HG03095 (cell line): Measurements from ENCODE around the gene CSRP3.
"Not testable (repeated sequence)": the region's sequence is repeated elsewhere in the genome, so short reads cannot be mapped to it uniquely, and the experiment has no call there.

Experiments
- ATAC-seq: cut with Tn5 transposase; IDR thresholded peaks from one replicate; pipeline ENCODE4 v1.9.1; 2021; ENCODE audit warnings: moderate library complexity; ENCODE audit not compliant: unreplicated experiment

Gene CSRP3

GRCh38 chr11:19191530-19192169 lies 10.1 kb downstream of the CSRP3 start:
- no peak for ATAC-seq

GRCh38 chr11:19187833-19188258 lies 13.9 kb downstream of the CSRP3 start:
- ATAC-seq, result no peak

- no peak for ATAC-seq
Measured at GRCh38 chr11:19187114-19187832, 14.5 kb downstream of the CSRP3 start.

DNA sequence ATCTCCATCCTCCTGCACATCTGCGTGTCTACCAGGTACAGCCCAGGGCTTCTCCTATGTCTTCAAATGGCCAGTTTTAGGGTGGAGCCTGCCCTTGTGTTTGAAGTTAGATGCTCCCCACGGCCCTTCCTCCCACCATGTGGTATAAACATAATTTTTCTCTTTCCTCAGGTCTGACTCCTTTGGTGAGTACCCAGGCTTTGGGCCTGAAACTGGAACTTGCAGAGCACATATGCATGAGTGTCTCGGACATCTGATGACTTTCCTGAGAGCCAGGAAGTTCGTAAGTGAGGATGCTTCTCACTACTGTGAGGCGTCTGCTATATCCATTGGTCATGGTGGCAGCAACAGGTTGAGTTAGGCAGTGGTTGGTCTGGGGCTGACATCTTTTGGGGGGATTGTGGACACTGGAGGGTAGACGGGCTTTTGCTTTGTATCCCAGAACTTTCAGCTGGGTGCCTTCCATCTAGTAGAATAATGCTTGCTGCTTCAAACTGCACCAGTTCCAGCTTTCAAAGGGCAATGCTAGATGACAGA lies 16.2 kb downstream of the CSRP3 start:
- ATAC-seq, result no peak

DNA sequence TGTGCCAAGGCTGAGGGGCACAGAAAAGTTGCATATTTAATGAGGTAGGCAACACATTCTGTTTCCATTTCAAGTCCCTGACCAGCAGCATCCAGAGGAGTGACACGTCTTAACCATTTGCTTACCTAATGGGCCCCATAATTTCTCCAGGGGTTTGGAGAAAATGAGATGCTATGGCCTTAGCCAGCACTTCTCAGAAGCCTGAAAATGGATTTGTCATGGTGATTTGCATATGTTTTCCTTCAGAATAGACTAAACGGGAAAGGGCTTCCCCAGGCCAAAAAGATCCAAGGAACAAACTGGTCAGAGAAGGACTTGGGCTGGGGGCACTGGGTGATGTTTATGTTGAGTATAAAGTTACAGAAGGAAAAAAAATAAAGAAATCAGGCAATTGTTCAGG lies 16.7 kb downstream of the CSRP3 start:
- no peak for ATAC-seq

- no peak for ATAC-seq
Measured at GRCh38 chr11:19183646-19184045, 18.1 kb downstream of the CSRP3 start.

DNA sequence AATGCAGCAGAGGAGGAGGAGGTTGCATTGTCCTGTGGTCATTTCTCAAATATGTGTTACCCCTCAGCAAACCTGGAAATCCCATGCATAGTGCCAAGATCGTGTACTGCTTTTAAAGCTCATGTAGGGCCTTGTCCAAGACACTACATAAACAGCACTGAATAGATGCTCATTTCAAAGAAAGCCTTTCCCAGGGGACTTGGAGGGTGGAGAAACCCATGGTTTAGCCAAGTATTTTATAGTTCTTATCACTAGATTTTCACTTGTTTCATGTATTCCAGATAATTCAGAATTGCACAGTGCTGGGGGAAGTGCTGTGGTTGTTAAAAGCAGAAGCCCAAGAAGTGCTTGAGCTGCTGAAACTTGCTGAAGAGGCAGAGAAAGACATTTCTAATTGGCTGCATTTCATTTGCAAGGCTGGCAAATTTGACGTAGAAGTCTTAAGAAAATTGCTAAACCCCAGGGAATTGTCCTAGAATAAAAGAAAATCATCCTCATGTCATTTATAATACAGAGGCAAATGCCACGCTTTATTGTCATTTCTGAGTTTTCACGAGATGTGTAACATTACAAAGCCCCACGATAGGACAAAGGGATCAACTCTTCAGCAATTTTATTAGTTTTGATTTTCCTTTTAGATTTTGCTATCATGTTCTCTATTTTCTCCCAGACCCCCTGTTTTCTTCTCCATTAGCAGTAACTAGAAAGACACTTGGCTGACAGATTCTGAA lies 20.1 kb downstream of the CSRP3 start:
- no peak for ATAC-seq

DNA sequence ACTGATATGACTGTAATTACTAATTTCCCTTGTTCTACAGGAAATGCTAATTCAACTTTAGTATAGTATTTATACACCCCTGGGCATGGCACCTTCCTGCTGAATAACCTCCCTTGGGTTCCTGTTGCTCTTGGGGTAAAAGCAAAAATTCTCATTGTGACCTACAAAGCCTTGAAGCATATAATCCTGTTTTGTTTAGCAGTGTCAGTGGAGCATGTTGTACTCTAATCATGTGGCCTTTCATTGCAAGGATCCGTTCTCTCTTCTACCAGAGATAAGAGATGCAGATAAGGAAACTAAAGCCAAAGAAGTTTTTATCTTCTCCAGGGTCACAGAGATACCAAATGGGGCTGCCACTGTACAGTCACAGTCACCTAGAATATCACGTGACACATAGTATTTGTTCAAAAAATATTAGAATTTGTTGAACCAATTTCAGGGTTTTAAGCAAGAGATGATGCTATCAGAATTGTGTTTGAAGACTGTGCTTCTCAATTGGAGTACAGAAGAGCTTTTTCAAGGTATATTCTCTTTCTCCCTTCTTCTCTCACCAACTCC lies 25.1 kb downstream of the CSRP3 start:
- ATAC-seq, result no peak

DNA sequence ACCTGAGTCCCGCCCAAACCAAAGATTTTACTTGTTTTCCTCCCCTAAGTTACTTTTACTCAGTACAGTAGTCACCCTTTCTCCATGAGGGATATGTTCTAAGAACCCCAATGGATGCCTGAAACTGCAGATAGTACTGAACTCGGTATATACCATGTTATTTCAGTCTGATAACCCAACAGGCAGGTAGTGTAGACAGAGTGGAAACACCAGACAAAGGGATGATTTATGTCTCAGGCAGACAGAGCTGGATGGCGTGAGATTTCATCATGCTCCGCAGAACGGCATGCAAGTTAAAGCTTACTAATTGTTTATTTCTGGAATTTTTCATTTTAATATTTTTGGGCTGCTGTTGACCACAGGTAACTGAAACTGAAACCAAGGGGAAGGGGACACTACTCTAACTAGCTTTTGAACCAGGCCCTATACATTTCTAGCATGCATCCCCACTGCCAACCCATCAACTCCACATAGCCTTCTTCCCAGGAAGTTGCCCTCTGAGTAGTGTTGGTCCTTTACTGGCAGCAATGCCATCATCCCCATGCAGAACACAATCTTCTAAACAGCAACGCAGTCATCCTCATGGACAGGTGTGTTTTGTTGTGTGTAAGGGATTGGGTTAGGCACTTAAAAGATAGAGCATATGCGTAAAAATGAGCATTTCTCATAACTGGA lies 27.7 kb downstream of the CSRP3 start:
- ATAC-seq, result no peak

GRCh38 chr11:19173004-19173689 lies 28.6 kb downstream of the CSRP3 start:
- ATAC-seq, result no peak

GRCh38 chr11:19168090-19168489 lies 33.7 kb downstream of the CSRP3 start:
- no peak for ATAC-seq

DNA sequence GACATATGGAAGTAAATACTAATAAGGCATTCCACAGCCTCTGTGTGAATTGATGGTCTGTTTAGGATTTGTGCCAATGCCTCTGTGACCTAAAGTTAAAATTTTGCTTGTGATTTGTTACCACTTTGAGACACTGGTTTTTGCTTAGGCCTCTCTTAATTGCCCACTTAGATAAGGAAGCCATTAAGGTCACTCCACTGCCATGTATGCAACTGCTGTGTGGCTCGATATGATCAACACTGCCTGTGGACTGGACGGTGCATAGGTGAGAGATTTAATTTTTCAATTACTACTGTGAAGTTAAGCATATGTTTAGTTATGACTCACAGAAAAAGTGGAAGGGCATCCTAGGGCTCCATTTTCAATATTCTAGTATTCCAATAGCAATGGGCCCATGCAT lies 36.9 kb downstream of the CSRP3 start:
- no peak for ATAC-seq

GRCh38 chr11:19164230-19164855 lies 37.4 kb downstream of the CSRP3 start:
- ATAC-seq, result no peak

- ATAC-seq, result no peak
Measured at GRCh38 chr11:19163617-19164016, 38.2 kb downstream of the CSRP3 start.

- ATAC-seq, result no peak
Measured at GRCh38 chr11:19162951-19163505, 38.8 kb downstream of the CSRP3 start.

DNA sequence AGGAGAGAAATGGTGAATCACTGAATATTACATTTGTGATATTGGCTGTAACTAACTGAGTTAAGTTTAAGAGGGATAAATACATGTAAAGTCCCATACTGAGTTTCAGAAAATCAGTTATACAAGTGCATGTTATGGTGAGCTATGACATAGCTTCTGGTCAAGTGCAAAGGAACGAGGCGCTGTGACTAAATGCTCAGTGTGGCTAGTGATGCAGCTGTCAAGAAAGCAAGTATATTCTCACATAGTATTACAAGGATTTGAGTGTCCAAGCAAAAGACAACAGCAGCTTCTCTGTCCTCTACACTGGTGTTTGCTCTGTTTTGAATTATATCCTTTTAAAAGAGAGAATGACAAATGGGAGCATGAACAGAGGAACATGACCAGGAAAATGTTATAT lies 40.1 kb downstream of the CSRP3 start:
- ATAC-seq, result no peak

- no peak for ATAC-seq
Measured at GRCh38 chr11:19160847-19161246, 40.9 kb downstream of the CSRP3 start.

- ATAC-seq, result no peak
Measured at GRCh38 chr11:19156892-19157291, 44.9 kb downstream of the CSRP3 start.

- no peak for ATAC-seq
Measured at GRCh38 chr11:19145319-19145718, 56.5 kb downstream of the CSRP3 start.

DNA sequence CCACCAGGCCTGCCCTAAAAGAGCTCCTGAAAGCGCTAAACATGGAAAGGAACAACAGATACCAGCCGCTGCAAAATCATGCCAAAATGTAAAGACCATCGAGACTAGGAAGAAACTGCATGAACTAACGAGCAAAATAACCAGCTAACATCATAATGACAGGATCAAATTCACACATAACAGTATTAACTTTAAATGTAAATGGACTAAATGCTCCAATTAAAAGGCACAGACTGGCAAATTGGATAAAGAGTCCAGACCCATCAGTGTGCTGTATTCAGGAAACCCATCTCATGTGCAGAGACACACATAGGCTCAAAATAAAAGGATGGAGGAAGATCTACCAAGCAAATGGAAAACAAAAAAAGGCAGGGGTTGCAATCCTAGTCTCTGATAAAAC lies 64.9 kb downstream of the CSRP3 start:
- ATAC-seq, result not testable (repeated sequence)
